Daoy (cell line): ENCODE measurements around the gene DACH1. TPM values are rescaled to one million over a fixed set of nuclear protein-coding genes. Genes with fewer than 3 reads are reported as not detected.

ENCODE experiments used
- DNase-seq: peaks from one replicate; pipeline ENCODE4 v3.0.0-alpha.2; 2015; ENCODE audit warnings: low read depth
- total RNA-seq: library from RNA; depleted of rRNA; stranded (reverse); fragments of >200 nt; shearing (Covaris generic); gene quantifications from 2 replicates; pipeline ENCODE4 v1.2.3, GENCODE V29; 2014

The DACH1 gene
- total RNA-seq, 1 experiment from 2014 or later: not detected

DNA sequence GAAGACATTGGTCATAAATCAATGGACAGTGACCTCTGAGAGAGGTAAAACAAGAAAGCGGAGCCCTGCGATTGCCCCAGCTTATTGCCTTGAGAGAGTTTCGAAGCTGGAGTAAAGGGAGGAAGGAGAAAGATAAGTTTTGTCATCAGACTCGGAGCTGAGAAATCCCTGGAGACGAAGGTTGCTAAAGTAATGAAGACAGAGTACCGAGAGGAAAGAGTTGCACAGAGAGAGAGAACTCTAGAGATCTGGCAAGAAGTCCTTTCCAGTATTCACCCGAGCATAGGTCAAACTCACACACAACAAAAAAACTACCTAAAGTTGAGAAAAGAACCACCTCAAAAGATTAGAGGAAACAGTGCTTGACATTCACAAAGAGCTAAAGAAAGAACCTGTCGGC is 472.0 kb downstream of the DACH1 start:
- no peak for DNase-seq

DNA sequence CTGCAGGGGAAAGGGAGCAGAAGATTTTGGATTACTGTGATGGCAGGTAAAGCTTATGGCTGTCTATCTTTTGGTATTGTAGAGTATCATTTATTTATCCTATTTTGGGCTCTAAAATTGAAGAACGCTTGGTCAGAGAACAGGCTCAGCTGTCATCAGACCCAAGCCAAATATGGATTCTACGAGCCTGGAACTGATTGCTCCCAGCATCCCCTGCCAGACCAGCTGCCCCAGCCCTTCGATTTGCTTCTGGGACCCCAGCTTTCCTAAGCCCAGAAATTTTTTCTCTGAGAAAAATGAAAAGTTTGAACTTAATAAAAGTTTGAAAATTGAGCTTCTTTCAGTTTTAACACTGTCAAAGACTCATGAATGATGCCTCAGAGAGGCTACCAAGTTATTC is 472.8 kb downstream of the DACH1 start:
- no peak for DNase-seq
